HG03460 (cell line): ENCODE results near the gene C1orf87.

ENCODE experiments used
- ATAC-seq: cut with Tn5 transposase; IDR thresholded peaks from one replicate; pipeline ENCODE4 v1.9.1; 2021; ENCODE audit not compliant: unreplicated experiment

Gene C1orf87, protein sequence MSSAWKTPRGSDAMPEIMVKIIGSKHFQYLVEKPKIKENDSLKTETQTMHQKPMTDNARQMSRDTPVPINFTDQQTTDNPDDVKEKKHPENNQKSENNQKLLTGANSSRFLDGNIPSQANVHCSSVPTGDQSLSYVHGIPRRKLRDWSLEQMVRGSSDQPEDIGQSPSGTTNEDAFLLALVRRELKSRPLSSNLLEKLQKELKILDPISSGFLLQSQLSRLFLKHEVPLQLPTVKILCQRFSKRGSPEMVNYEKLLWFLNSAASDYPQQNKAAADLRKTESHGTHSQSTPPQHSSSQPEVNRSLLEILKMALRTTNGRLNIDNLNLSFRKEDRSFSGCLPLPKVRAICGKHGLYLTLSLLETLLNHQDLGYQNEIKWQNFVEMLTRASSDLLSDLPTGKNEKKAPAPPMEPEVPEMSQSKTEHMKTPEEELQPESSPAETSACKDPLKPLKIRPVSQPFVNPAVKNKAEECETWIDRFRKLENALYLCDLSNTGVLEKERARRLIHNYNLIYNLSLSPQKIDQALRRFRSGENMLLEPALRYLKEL

DNA sequence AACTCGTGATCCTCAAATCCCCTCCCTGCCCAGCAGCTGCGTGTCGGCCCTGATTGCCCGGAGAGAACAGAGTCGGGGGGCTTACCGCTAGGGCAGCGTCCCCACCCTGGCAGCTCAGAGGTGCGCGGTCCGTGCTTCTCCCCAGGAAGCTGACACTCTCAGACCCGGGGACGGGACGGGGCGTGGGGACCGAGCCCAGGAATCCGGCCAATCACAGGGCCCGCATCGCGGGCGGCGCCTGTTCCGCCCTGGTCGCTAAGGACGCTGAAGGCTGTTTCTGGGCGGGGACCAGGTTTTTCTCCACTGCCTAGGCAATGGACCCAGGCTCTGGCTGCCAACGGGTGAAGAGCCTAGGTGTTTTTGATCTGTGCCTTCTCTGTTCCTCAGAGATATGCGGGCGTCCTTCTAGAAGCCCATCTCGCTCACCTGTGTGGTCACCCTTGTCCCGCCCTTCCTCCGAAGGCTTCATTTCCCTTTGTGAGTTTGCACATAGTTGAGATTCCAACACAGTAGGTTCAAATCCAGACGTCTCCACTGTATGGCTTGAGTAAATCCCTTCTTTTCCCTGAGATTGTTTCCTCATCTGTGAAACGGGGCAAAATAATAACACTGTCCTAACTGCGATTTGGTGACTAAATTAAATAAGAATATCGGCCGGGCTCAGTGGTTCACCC lies at the start of gene C1orf87:
TSS of gene C1orf87 (minus strand) at position 166 of the 674 bp plus-strand sequence. CDS start 1,127 bp downstream, outside the sequence.
- ATAC-seq: no peak

DNA sequence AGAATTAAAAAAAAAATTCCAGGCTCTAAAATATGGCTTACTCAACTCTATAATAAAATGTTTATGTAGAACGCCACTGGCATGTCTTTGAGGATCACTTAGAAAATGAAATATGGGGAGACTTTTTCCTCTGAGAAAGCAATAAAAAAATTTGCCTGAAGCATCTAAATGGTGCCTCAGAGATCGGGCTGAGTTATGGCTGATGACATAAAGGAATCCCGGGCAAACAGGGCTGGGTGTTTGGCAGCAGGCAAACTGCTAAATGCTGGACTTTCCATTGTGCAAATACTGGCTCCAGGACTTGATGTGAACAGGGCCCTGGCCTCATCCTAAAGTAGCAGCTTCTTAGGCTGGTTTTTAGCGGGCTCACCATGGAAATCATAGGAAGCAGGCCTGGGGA lies 44.5 kb upstream of the C1orf87 start:
- ATAC-seq: no peak

DNA sequence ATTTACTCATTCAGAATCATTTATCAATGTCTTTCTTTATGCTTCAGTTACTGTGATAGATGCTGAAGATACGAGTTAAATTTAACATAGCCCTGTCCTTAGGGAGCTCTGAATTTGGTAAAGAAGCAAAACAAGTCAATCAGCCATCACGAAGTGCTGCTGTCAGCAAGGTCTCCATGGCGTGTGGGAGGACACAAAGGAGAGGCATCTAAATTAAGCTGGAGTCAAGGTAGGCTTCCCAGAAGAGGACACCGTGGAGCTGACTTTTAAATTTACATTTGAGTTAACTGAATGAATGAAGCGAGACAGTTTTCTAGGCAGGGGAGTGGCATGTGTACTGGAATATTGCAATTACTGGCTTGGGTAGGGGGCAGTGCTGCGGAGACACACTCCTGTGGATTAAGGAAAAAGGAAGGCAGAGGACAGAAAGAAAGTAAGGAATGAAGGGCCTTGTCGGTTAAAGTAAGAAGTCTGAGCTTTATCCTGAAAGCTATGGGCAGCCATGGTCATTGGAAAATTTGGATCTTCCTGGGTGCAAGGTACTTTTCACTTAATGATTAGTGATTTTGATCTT lies 41.3 kb upstream of the C1orf87 start:
- ATAC-seq: no peak

DNA sequence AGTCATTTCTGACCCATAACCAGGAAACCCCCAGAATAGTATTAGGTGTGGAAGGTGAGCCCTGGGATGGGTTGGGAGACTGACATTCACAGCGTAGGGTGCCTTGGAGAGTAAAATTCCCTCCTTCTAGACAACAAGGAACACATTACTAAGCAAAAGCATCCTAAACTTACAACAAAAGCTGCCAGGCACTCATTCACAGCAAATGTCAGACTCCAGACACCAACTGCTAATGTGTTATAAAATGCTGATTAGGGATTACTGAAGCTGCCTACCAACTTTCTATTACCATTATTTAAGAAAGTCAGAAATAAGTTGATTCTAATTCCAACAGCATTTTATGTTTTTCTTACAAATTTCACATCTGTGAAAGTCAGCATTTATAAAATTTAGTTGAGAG lies 40.0 kb upstream of the C1orf87 start:
- ATAC-seq: no peak

DNA sequence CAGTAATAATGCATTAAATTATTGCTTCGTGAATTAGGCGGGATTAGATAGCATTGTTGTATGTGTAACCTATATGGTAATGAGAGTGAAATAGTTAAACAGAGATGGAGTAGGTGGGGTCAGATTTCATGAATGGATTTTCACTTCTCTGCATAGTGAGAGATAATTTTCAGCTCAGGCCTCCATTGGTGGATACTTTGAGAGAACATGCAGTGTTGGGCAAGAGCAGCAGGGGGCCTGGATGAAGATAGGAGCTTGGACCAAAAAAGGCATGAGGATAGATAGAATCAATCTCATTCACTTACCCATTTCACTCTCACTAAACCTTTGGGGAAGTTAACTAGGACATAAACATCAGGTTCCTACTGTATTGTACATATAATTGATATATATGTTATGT lies 39.5 kb upstream of the C1orf87 start:
- no peak for ATAC-seq

DNA sequence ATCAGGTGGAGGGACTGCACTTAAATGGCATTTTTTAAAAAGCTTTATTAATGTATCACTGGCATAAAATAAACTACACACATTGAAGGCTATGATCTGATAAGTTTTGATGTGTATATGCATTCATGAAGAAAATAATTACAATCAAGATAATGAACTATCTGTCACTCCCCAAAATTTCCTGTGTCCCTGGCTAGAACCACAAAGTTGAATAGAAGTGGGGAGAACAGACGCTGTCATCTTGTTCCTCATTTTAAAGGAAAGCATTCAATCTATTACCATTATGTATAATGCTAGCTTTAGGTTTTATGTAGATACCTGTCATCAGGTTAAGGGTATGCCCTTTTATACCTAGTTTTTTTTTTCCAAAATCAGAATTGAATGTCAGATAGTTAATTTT lies 38.1 kb upstream of the C1orf87 start:
- no peak for ATAC-seq

DNA sequence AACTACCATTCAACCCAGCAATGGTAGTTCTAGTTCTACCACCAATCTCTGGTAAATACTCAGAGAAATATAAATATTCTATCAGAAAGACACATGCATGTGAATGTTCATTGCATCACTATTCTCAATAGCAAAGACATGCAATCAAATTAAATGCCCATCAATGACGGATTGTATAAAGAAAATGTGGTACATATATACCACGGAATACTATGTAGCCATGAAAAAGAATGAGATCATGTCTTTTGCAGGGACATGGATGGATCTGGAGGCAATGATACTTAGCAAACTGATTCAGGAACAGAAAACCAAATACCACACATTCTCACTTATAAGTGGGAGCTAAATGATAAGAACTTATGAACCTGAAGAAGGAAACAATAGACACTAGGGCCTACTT lies 37.5 kb upstream of the C1orf87 start:
- no peak for ATAC-seq

DNA sequence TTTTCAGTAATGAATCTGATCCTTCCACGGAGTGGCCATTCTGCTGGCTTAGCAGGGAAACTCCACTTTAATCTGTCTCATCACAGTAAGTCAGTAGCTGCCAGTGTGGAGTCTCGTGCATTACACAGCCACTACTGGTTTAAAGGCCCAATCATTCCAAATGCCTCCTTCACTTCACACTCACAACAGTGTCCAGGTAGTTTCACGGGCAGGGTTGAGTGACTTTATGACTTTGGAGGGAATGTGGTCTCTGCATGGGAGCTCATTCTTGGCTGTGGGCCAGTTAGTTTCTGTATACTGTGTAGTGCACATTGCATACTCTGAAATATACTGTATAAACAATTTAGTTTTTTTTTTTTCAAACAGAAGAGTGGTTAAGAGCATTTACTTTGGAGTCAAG lies 34.6 kb upstream of the C1orf87 start:
- no peak for ATAC-seq

DNA sequence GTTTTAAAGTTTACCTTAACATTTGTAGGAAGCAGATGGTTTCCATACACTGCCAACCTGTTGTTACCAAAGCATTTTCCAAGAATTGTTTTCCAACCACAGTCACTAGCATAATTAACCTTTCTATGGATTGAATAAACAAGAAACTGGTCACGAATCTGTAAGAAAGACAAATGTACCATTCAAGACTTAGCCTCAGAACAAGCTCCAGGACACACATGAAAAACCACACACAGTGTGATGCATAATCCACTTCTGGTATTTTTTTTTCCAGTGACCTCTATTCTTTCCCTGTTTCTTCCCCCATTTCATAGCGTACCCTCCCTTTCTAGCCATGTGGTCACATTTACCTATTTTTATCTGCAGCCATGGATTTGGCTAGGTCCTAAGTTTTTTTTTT lies 29.6 kb upstream of the C1orf87 start:
- no peak for ATAC-seq

DNA sequence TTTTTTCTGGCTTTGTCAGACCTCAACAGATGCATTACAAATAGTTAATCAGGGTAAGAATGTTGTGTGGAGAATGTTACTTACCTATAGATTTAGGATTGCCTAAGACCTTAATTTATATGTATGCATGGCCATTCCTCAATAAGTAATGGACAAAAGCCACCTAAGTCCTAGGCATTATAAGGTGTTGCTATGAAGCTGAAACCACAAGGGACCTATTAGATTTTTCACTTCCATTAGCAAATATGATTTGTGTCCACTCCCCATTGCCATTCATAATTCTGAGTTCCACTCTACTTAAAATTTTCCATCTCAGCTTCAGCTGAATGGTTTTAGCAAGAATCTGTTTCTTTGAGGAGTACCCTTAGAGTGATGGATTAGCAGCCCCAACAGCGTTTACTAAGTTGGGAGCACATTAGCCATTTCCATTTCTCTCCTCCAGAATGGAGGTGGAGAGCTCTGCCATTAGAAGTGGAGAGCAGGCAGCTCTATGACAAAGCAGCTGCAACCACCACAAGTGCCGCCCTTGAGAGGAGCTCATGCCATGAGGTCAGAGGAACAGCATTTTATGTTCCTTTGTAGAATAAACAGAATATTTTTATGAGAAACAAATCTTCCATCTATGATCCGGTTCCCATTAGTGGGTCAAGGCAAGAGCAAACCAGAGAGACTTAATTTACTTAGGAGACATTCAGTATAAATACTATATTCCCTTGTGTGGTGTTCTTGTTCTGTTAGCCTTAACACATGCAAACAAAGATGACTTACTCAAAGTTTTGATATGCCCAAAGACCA lies 28.9 kb upstream of the C1orf87 start:
- no peak for ATAC-seq

DNA sequence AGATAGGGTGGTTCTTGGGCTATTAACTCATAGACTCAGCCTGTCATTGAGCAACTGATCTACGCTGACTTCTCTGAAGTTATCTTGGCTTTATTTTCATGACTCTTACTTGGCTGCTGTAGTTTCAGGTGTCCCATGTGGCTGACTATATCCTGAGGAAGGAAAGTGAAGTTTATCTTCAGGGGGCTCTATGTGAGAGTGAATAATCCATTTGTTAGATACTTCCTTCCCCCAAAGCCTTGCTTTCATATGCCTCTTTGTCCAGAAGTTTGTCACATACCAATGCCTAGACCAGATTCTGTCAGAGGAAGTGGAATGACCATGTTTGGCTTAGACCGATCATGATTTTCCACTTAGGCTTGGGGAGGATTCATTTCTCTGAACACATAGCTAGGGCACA lies 27.9 kb upstream of the C1orf87 start:
- ATAC-seq: no peak

DNA sequence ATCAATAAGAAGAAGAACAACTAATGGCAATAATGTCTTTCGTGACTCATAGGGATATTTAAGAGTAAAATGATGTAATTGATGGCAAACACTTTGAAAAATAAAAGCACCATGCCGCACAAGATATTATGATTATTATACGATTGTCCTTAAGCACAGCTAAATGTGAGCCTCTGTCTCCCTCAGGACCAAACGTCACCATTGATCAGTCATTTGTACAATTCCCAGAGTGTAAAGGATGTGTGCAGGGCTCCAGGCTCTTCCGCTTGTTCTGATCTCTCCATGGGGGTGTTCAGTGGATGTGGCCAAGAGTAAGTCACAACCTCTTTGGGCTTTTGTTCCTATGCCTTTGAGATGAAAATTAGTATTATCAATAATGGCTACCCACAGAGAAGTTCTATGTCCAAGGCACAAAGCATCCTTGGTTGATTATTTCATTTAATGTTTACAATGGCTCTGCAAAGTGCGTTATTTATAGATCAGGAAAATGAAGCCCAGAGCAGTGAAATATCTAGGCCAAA lies 17.7 kb upstream of the C1orf87 start:
- ATAC-seq: no peak

DNA sequence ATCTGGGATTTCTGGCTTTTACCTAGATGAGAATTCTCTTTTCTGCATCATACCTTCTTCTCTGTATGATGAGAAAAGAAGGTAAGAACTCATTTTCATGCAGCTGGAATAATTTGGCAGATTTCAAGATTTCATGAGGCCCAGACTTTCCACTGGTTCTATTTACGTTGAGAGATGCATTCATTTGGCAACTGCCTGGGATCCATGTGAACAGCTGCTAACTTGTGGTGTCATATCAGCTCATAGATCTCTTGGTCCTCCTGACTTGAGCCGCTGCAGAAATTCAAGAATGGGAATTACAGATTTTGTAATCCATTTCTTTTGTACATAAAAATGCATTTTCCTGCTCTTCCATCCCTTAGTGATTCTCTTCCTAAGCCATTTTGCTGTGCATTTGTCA lies 17.1 kb upstream of the C1orf87 start:
- no peak for ATAC-seq

DNA sequence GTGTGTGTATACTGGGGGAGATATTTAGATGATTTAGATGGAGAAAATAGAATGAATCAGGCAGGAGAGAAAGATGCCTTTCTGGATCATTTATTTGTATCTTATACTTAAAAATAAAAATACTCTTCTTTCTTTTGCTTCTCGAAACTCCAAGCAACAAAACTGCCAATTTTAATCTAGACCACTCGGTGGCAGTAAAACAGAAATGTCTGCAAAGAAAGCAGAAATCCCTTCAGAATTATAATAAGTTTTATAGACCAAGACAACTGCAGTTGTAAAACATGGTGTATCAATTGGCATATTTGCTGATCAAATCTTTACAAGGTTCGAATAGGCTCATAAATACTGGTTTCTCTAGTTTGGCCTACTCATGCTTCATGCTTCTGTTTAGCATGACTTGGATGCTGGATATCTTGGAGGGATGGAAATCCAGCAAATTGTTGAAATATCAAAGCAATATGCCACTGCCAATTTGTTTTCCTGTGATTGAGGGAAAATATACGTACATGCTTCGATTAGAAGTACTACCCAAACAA lies 15.1 kb upstream of the C1orf87 start:
- no peak for ATAC-seq

DNA sequence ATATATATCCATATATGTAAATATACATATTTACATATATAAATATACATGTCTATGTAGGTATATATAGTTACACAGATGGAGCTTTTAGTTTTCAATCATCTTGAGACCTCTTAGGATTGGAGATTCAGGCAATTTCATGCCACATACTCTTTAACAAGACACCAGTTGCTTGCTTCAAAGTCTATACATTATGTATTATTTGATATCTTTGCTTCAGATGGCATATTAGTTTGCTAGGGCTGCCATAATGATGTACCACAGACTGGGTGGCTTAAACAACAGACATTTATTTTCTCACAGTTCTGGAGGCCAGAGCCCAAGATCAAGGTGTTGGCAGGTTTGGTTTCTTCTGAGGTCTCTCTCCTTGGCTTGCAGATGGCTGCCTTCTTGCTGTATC lies 14.1 kb upstream of the C1orf87 start:
- no peak for ATAC-seq

DNA sequence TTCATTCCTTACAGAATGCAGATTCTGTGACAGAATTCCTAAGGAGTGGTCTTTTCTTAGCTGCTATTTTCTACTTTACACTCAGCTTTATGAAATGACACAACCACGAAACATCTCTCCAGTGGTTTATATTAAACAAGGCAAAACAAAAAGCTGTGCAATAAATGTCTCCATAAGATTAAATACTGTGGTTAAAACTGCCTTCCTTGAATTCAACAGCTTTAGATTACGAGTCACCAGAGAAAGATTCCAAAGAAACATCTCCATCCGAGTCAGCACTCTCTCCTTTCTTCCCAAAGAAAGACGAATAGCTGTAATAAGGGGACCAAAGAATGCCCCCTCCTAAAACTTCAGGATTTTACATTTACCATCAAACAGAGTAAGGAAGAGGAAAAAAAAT lies 4.6 kb upstream of the C1orf87 start:
- ATAC-seq: no peak

DNA sequence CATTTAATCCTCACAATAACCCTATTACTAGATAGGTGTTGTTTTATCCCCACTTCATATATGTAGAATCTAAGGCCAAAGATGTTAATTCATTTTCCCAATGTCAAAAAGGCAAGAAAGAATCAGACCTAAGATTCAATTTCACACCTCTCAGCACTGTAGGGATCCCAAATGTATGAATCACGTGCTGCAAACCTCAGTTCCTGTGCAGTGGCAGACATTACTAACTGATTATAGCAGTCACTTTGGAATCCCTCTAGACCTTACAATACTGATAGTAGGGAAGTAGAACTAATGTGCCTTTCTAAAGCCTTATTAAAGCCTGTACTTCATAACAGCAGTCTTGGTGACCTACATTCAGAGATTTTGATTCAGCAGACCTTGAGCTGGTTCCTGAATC lies 2.3 kb downstream of the C1orf87 start:
- ATAC-seq: no peak

DNA sequence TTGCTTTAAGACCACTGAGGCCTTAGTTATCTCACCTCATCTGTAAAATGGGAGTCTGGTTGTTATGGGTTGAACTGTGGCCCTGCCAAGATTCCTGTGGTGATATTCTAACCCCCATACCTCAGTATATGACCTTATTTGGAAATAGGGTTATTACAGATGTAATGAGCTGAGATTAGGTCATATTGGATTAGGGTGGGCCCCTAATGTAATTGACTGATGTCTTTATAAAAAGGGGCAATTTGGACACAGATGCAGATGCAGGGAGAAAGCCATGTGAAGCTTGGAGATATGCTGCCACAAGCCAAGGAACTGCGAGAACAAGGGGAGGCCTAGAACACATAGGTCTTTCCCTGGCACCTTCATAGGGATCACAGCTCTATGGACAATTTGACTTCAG lies 3.9 kb downstream of the C1orf87 start:
- ATAC-seq: no peak

DNA sequence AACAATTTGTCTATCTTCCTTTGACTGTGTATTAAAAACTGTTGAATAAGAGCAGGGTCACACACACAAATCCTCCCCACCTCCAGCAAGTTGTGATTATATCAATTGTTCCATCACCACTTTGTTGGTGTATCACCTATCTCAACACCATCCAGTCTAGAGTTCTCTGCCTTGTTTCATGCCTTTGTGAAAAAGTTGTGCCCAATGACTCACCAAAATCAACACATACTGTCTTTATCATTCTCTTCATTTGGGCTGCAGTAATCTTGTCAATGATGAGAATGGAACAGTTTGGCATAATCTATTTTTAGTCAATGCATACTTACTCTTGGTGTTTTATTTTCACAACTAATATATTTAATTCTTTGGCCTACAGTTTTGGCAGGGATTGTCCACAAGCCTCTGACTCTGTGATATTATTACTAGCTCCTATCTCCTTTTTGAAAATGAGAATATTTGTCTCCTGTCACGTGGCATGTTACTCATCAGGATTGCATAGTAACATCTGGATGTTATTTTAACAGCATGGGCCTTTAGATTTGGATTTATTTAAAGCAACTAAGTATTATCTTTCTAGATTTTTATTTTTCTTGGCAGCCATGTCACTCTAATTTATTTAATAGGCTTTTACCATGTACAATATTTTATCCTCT lies 5.1 kb downstream of the C1orf87 start:
- ATAC-seq: no peak

DNA sequence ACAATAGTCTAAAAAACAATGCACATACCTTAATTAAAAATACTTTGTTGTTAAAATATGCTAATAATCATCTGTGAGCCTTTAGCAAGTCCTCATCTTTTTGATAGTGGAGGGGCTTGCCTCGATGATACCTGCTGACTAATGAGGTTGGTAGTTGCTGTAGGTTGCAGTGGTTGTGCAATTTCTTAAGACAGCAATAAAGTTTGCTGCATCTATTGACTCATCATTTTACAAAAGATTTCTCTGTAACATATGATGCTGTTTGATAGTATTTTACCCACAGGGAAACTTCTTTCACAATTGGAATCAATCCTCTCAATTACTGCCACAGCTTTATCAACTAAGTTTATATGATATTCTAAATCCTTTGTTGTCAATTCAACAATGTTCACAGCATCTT lies 7.6 kb downstream of the C1orf87 start:
- ATAC-seq: no peak
